WTC11 (cell line): ENCODE data around the gene CD244.

Source experiments
- NR2C2 ChIP-seq: sonication (generic); formaldehyde crosslinking; IDR thresholded peaks from 2 replicates; pipeline ENCODE4 v1.8.0; 2022; ENCODE audit warnings: mild to moderate bottlenecking, missing genetic modification reagents
- ZNF423 ChIP-seq: fragments of 250-450 bp; sonication (Bioruptor Pico); IDR thresholded peaks from 2 replicates; pipeline ENCODE4 v2.1.2; 2022; ENCODE audit warnings: mild to moderate bottlenecking, moderate library complexity
- TF ChIP-seq, protein P1 (sequence below): fragments of 200-600 bp; IDR thresholded peaks from 2 replicates; pipeline ENCODE4 v1.8.0; 2022; ENCODE audit warnings: antibody characterized with exemption
- TF ChIP-seq, protein P2 (sequence below): sonication (generic); formaldehyde crosslinking; IDR thresholded peaks from 2 replicates; pipeline ENCODE4 v1.8.0; 2022; ENCODE audit warnings: mild to moderate bottlenecking, missing genetic modification reagents

DNA sequence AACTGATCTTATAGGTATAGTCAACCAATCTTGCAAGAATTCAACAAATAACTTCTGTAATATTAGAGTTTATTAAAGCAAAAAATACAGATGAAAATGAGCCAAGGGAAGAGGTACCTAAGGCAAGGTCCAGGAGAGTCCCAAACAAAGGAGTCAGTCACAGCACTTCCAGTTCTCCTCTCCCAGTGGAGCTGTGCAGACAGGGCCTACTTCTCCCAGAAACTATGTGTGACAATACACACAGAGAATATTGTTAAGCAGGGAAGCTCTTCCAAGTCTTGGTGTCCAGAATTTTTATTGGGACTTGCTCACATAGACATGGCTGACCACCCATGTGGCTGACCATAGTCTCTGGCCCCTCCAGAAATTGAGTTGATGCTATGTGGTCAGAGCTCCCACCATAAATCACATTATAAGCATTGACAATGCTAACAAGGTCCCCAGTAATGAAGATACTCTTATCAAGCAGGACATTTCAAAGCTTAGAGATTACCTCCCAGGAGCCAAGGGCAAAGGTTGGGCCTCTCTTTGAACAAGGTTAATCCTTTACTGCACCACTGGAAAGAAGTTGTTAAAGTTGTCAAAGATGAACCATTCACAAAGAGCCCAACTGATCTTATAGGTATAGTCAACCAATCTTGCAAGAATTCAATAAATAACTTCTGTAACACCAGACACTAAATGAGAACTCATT, 3.5 kb upstream of the CD244 start:
- TF ChIP-seq, protein P1, sequence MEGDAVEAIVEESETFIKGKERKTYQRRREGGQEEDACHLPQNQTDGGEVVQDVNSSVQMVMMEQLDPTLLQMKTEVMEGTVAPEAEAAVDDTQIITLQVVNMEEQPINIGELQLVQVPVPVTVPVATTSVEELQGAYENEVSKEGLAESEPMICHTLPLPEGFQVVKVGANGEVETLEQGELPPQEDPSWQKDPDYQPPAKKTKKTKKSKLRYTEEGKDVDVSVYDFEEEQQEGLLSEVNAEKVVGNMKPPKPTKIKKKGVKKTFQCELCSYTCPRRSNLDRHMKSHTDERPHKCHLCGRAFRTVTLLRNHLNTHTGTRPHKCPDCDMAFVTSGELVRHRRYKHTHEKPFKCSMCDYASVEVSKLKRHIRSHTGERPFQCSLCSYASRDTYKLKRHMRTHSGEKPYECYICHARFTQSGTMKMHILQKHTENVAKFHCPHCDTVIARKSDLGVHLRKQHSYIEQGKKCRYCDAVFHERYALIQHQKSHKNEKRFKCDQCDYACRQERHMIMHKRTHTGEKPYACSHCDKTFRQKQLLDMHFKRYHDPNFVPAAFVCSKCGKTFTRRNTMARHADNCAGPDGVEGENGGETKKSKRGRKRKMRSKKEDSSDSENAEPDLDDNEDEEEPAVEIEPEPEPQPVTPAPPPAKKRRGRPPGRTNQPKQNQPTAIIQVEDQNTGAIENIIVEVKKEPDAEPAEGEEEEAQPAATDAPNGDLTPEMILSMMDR = no peak
- no peak for TF ChIP-seq NR2C2 (CRISPR knock-in tag)
- TF ChIP-seq ZNF423 (CRISPR knock-in tag) = no peak
- TF ChIP-seq, protein P2, sequence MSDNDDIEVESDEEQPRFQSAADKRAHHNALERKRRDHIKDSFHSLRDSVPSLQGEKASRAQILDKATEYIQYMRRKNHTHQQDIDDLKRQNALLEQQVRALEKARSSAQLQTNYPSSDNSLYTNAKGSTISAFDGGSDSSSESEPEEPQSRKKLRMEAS (CRISPR knock-in tag) = no peak
